ENCODE results near the gene ARRDC3.

DNA sequence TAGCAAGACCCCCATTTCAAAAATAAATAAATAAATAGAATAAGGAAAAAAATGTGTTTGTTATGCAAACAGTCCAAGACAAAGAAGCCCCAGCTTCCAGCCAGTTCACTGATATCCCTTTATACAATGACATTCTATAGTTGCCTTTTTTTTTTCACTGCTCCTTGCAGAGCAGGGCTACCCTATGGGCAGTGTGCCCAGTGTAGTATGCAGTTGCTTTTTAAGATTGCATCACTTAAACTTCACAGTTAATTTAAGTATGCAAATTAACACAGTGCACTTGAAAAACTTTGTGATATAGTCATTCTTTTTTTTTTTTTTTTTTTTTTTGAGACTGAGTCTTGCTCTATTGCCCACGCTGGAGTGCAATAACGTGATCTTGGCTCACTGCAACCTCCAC lies 40.8 kb upstream of the ARRDC3 start:
- TF ChIP-seq EZH2phosphoT487 (IDR thresholded peaks at IDR 0.05; ENCODE audit: insufficient read depth, low read depth) (no peak), EZH2 (IDR thresholded peaks at IDR 0.05; ENCODE audit: insufficient read depth, poor library complexity, severe bottlenecking) (no peak)
